GM12891 (cell line): ENCODE measurements around the gene TESK1.
A peak's percentile ranks its signal among the peaks of the same experiment; 100 is the strongest.

Source experiments
- DNase-seq: peaks from one replicate; pipeline ENCODE4 v3.0.0; 2011; ENCODE audit warnings: low spot score; ENCODE audit not compliant: insufficient read length
- FAIRE-seq: peaks from 2 replicates; lab custom pipeline; 2011; peaks lifted over from hg19 to GRCh38; lab: Jason Lieb, UNC
- PAX5 ChIP-seq: IDR thresholded peaks from 2 replicates; pipeline ENCODE4 v1.6.1; 2011; ENCODE audit warnings: low read length, moderate library complexity, mild to moderate bottlenecking; ENCODE audit not compliant: insufficient read depth, severe bottlenecking
- POLR2A ChIP-seq: IDR thresholded peaks from 2 replicates; pipeline ENCODE4 v1.6.1; 2011; ENCODE audit warnings: low read depth, low read length, control low read depth
- POLR2AphosphoS5 ChIP-seq: IDR thresholded peaks from 2 replicates; pipeline ENCODE4 v1.6.1; 2011; ENCODE audit warnings: low read depth, low read length, control low read depth
- POU2F2 ChIP-seq: IDR thresholded peaks from 2 replicates; pipeline ENCODE4 v1.6.1; 2011; ENCODE audit warnings: low read depth, mild to moderate bottlenecking, control low read depth, low read length, moderate library complexity
- SPI1 ChIP-seq: IDR thresholded peaks from 2 replicates; pipeline ENCODE4 v1.6.1; 2011; ENCODE audit warnings: low read depth, low read length, control low read depth
- TAF1 ChIP-seq: IDR thresholded peaks from 2 replicates; pipeline ENCODE4 v1.6.1; 2011; ENCODE audit warnings: low read depth, low read length, control low read depth

TESK1 gene

DNA sequence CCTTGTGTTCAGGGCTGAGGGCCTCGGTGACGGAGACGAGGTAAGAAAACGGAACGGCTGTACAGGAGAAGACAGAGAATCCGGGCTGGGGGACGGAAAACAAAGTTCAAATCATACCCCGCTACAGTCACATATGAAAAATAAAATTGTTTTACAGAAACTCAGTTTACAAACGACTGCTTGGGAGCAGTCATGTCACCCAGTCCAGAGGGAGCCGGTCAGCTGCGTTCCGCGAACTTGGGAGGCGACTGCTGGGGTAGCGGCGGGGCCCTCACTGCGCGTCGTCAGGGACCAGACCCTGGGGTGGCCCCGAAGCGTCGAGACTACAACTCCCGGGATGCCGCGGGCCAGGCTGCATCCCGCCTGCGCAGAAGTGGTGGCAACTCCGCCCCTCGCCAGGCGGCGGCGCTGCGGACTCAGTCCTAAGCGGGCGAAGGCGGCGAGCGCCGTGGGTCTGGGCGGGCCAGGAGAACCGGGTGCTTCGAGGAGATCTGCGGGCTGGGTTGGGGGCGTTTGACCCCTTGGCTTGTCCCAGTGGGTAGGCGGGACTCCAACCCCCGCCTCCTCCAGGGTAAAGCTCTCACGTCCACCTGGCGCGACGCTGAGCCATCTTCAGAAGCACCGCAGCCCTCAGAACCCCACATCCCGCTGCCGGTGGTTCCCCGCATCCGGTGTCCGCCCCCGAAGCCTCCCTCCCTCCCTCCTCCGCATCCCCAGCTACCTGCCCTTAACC is 41.6 kb downstream of the TESK1 start:
- peak; percentile 85 for DNase-seq
- TF ChIP-seq SPI1: no peak
- 0 out of 2 replicates have a peak, but pooled peaks have one; percentile 37 for TF ChIP-seq POLR2A
- no peak; the same call in 1 of the 2 replicates for TF ChIP-seq TAF1
- TF ChIP-seq POLR2AphosphoS5: peak; percentile 52; the same call in 1 of the 2 replicates
- no peak for TF ChIP-seq PAX5
- peak; percentile 68; the same call in 1 of the 2 replicates for TF ChIP-seq POU2F2
- FAIRE-seq: peak; percentile 97

DNA sequence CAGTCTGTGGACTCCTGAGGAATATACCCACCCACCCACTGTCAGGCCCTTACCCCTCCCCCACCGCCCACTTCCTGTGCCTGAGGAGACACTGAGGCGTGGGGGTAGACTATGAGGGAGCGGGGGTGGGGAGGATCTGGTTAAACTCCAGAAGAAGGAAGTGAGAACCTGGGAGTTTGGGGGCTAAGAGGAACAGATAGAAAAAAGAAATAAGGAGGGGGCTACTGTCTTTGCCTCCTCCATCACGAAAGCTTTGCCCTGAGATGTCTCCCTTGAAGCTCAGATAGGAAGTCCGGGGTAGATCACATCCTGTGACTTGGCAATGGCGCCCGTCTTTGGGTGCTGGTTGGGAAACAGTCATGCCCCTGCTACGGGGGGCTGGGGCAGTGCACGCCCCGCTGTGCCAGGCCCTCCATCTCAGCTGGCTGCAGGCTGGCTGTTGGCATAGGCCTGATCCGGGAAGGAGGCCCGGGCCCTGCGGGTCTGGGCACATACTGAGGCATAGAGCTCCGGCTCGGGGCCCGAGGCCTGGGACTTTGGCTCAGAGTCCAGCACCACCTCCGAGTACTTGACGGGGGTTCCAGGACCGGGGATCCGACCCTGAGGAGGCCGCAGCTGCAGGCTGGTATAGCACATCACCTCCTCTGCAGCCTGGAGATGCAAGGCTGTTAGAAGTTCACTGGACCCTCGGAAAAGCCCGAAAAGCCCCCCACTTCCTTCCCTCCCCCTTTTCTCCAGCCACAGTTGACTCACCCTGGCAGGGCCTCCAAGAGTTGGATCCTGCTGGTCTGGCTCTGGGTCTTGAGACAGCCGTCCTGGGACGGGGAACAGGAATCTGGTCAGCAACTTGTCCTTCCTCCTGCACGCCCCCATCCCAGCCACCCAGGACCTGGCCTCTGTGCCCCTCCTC is 44.6 kb downstream of the TESK1 start:
- FAIRE-seq (peak; percentile 20), DNase-seq (no peak)
- TF ChIP-seq POLR2A (peak; percentile 52), TAF1 (peak; percentile 48; the same call in 1 of the 2 replicates), POU2F2 (0 out of 2 replicates have a peak, but pooled peaks have one; percentile 28), PAX5 (no peak), POLR2AphosphoS5 (peak; percentile 41; the same call in 1 of the 2 replicates), SPI1 (peak; percentile 88)

DNA sequence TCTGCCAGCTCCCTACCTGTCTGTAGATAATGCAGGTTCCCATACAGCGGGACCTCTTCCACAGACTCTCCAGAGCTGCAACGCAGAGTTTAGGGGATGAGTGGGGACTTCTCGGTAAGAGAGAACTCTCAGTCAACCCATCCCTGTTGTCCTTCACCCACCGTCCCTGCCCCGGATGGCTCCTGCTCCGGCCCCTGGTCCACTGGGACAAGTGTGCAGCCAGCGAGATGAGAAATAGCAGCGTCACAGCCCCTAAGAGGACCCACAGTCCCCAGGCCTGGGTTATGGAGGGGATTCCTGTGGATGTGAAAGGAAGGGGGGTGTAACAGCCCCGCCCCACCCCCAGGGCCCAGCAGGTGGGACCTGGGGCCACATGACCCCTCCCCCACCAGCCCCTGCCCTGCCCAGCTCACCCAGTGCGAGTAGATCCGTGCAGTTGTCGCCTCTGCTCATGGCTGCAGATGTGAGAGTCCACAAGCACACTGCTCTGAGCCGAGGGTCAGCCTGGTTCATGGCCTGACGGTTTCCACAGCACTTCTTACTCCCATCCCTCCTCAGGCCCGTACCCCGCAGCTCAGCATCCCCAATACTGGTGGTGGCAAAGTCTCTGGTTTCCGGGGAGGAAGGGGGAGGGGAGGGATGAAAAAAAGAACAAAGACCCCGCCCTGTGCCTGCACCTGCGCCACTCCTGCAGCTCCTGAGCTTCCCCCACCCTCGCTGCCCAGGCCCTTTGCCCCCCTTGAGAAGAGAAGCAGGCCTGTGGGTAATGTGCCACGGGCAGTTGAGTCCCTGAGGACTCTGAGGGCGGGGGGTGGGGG is 45.5 kb downstream of the TESK1 start, which contains the start of gene SIT1:
Gene SIT1 (minus strand): TSS at position 591 of the 818 bp plus-strand sequence. CDS start 78 bp downstream, at position 513.
- DNase-seq (no peak), FAIRE-seq (peak; percentile 74)
- TF ChIP-seq SPI1 (no peak), TAF1 (no peak), POU2F2 (no peak), POLR2A (no peak; the same call in 1 of the 2 replicates), POLR2AphosphoS5 (no peak), PAX5 (no peak)

GRCh38 chr9:35651956-35652828 is 47.1 kb downstream of the TESK1 start:
- TF ChIP-seq PAX5 (no peak), TAF1 (no peak), POLR2AphosphoS5 (no peak), SPI1 (no peak), POLR2A (no peak), POU2F2 (no peak)
- FAIRE-seq (no peak), DNase-seq (no peak)

DNA sequence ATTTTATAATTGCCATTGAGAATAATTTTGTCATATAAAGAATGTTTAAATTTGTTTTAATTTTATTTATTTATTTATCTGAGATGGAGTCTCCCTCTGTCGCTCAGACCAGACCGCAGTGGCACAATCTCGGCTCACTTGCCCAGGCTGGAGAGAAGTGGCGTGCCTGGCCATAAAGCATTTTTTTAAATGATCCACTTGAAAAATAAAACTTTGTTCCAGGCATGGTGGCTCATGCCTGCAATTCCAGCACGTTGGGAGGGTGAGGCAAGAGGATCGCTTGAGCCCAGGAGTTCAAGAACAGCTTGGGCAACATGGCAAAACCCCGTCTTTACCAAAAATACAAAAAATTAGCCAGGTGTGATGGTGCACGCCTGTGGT is 47.8 kb downstream of the TESK1 start:
- FAIRE-seq: no peak
- DNase-seq: no peak
- TF ChIP-seq TAF1 (no peak), POLR2A (no peak), SPI1 (no peak), PAX5 (no peak), POLR2AphosphoS5 (no peak), POU2F2 (no peak)

DNA sequence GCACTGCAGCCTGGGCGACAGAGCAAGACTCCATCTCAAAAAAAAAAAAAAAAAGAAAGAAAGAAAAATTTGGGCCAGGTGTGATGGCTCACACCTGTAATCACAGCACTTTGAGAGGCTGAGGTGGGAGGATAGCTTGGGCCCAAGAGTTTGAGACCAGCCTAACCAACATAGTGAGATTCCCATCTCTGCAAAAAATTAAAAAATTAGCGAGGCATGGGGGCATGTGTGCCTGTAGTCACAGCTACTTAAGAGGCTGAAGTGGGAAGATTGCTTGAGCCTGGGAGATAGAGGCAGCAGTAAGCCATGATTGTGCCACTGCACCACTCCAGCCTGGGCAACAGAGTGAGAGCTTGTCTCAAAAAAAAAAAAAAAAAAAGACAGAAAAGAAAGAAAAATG is 48.5 kb downstream of the TESK1 start:
- DNase-seq (no peak), FAIRE-seq (no peak)
- no peak for TF ChIP-seq POU2F2
- no peak for TF ChIP-seq POLR2AphosphoS5
- no peak for TF ChIP-seq SPI1
- TF ChIP-seq TAF1: no peak
- no peak for TF ChIP-seq PAX5
- TF ChIP-seq POLR2A: no peak

DNA sequence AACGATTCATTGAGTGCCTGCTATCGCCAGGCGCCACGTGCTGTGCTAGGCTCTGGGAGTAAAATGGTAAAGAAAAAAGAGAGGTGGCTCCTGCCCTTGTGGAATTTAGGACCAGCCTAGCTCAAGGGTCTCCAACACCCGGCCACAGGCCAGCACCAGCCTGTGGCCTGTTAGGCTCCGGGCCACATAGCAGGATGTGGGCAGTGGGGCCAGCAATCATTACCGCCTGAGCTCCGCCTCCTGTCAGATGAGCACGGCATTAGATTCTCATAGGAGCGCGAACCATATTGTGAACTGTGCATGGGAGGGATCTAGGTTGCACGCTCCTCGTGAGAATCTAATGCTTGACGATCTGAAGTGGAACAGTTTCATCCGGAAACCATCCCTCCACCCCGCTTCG is 51.3 kb downstream of the TESK1 start:
- no peak for DNase-seq
- TF ChIP-seq SPI1: no peak
- TF ChIP-seq POLR2AphosphoS5: no peak
- TF ChIP-seq PAX5: no peak
- TF ChIP-seq POLR2A: no peak
- TF ChIP-seq POU2F2: no peak
- TF ChIP-seq TAF1: no peak
- FAIRE-seq: no peak

DNA sequence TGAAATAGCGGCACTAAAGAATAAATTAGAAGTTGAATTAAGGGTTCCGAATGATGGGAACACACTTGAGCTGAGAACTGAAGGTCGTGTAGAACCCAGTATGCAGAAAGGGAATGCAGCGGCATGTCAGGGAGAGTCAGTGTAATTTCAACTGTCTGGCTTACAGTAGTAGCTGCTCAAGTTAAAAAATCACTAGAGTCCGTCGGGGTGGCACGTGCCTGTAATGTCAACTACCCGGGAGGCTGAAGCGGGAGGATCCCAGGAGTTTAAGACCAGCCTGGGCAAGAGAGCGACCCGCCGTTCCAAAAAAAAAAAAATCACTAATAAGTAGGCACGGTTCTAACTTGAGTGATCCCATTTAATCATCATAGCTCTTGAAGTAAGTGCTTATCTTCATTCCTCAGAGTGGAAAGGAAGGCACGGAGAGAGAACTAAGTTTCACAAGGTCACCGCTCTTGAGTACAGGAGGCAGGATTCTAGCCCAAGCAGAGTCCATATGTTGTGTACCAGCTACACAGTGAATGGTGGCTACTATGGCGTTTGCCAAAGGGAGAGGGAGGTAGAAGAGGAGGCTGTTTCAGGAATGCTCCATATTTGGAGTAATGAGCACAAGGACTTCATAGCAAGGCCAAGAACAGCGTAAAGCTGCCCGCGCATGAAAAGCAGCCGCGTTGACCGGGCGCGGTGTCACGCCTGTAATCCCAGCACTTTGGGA is 51.9 kb downstream of the TESK1 start:
- FAIRE-seq (no peak), DNase-seq (no peak)

More for the DNA sequence above, 51.9 kb downstream of the TESK1 start:
- TF ChIP-seq POLR2AphosphoS5 (no peak), POU2F2 (no peak), PAX5 (no peak), SPI1 (no peak), POLR2A (no peak)
